Posterior cingulate gyrus (tissue), 11 donors: ENCODE measurements around the gene RCAN2.
A peak's percentile ranks its signal among the peaks of the same experiment; 100 is the strongest.

Source experiments
- DNase-seq, 10 donors: peaks; one replicate each; pipeline versions ENCODE4 v3.0.0 to v3.0.0-alpha.2; 2020 to 2021; ENCODE audit warnings: mixed read lengths in 3 of 10
- intact Hi-C: fragments of 100-400 bp; cut with DNase I; formaldehyde crosslinking; loops from one replicate; pipeline ENCODE4 v1.15.1; 2023

Gene RCAN2

GRCh38 chr6:46270336-46270735, 220.9 kb downstream of the RCAN2 start:
- no peak for DNase-seq
- intact Hi-C loops, result no loop called here

- DNase-seq, result peak in 9 of 10 donors; percentile 36 to 89 (median 59)
- intact Hi-C loops, result no loop called here
Observed at GRCh38 chr6:46269447-46270229, 221.6 kb downstream of the RCAN2 start.

DNA sequence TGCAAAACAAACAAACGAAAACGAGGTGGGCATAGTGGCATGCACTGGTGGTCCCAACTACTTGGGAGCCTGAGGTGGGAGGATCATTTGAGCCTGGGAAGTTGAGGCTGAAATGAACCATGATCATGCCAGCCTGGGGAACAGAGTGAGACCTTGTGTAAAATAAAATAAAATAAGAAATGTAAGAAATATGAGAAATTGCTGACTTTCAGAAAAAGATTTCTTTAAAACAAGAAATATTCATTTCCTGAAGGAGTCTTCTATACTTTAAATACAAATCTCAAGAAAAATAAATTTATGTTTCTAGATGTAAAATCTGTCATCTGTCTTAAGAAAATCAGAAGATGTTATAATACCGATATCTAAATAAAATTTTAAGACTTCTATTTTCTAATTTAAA, 223.7 kb downstream of the RCAN2 start:
- intact Hi-C loops, result no loop called here
- no peak for DNase-seq

GRCh38 chr6:46265373-46265772, 225.9 kb downstream of the RCAN2 start:
- intact Hi-C loops, result no loop called here

DNA sequence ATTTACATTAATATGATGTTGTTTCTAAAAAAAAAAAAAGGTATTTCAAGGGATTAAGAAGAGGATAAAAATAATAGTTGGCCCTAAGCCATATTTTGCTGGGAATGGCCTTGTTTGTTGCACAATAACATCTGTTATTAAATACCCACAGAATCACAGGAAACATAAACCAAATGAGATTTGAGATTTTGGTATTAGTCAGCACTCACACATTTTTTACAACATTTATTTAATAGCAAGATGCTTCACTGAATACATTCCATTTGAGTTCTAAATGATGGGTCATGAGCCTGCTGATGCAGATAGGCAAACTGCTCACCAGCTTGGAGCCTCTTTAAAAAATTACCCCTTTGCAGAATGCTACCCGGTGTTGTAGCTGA, 227.6 kb downstream of the RCAN2 start:
- DNase-seq, result no peak
- intact Hi-C loops, result no loop called here

More at GRCh38 chr6:46265373-46265772, 225.9 kb downstream of the RCAN2 start:
- no peak for DNase-seq

DNA sequence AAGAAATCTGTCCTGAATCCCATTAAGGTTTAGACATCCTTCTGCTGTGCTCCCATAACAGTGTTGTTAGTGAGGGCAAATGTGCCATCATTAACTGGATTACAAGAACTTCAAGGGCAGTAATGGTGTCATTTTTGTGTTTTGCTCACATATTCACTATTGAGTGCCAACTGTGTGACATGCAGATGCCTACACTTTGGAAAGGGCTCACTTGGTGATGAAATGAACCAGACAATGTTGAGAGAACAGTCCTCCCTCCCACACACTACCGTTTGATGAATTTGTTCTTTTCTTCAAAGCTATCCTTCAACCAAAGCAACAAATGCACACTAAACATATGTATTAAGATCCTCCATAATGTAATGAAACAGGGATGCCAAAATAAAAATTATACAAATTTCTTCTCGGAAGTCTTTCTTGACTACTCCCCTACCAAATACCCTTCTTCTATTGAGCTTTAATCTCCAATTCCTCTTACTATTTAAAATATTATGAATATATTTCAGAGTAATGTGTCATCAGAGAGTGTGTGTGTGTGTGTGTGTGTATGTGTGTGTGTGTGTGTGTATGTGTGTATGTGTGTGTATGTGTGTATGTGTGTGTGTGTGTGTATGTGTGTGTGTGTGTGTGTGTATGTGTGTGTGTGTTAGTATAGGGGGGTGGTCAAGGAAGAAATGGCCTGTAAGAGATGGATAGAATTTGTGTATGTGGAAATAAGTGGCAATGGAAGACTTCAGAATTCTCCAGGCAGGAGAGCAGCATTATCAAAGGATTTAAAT, 228.1 kb downstream of the RCAN2 start:
- intact Hi-C loops, result no loop called here

DNA sequence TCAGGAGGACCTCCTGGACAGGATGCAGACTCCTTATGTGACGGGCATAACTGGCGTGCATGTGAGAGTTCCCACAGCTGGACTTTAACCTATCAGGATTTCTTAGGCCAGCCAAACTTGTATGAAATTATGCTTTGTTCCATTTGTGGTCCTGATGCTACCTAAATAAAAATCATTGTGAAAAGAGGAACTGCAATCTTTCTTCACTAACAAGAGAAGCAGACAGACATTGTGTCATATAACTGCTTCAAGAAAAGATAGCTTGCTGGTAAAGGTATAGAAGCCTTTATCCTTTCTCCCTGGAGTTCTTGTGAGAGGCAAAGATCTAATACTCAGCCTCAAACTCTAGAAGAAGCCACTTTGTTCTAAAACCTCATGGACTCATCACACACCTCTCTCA, 233.0 kb downstream of the RCAN2 start:
- intact Hi-C loops, result no loop called here
- DNase-seq, result no peak

More for the DNA sequence above, 228.1 kb downstream of the RCAN2 start:
- no peak for DNase-seq

DNA sequence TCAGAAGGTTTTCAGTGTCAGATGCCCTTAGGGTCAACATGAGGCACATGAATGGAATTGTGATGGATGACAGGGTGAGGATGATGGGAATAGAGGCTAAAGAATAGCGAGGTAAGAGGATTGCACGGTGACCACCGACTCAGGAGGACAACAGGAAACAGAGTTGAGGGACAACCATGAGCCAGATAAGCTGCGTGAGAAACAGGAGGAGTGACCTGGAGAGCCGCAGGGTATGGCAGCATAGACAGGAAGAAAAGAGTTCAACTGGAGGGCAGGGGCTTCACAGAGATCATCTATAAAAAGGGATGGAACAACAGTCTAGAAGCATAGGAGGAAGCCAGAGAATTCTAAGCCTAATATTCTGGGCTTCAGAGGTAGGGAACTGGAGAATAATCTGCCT, 235.7 kb downstream of the RCAN2 start:
- DNase-seq, result no peak
- intact Hi-C loops, result no loop called here

DNA sequence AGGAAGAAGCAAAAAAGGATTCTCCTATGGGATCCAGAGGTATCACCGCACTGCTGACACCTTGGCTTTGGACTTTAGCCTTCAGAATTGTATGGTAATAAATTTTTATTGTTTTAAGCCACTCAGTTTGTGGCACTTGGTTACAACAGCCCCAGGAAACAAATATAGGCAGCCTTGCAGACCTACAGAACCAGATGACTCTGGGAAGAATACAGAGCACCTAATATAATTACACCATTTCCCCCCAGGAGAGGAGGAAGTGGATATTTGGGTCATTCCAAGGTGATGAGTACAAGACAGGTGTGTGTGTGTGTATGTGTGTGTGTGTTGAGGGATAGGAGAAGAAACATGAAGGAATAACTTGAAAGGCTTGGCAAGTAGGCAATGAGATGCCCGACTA, 236.3 kb downstream of the RCAN2 start:
- intact Hi-C loops, result no loop called here
- DNase-seq, result no peak

- intact Hi-C loops, result no loop called here
Observed at GRCh38 chr6:46254331-46254730, 236.9 kb downstream of the RCAN2 start.

GRCh38 chr6:46251583-46252339, 239.5 kb downstream of the RCAN2 start:
- intact Hi-C loops, result no loop called here

More at GRCh38 chr6:46254331-46254730, 236.9 kb downstream of the RCAN2 start:
- DNase-seq, result no peak

DNA sequence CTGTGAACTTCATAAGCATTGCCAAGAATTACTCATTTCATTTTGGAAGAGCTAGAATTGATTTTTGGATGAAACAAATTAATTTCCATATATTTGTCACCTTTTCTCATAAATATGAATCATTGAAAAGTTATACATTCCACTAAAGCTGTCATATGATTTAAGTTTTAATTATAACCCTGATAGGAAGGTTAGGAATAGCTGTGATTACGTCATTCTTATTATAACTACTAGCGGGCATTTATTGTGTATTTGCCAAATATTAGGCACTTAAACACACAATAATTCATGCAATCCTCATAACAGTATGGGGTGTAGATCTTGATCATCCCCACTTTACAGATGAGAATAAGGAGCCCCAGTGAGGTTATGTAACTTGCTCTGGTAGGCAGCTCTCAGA, 243.1 kb downstream of the RCAN2 start:
- DNase-seq, result no peak
- intact Hi-C loops, result no loop called here

More at GRCh38 chr6:46251583-46252339, 239.5 kb downstream of the RCAN2 start:
- DNase-seq, result no peak

GRCh38 chr6:46246727-46247126, 244.5 kb downstream of the RCAN2 start:
- intact Hi-C loops, result no loop called here
- no peak for DNase-seq

DNA sequence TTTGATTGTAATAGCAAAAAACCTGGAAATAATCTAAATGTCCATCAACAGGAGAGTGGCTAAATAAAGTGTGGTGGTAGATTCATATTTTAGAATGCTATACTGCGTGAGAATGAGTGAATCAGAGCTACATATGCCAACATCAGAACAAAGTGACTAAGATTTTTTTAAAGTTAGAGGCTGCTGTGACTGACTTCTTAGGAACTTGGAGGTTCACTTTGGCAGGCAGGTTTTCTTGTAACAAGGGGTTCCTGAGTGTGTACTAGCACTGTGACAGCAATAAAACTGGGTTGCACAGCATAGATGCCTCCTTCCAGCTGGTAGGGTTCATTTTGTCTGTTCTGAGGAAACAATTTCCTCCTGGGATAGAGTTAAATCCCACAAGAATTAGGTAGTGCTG, 245.2 kb downstream of the RCAN2 start:
- no peak for DNase-seq
- intact Hi-C loops, result no loop called here

- intact Hi-C loops, result no loop called here
- no peak for DNase-seq
Observed at GRCh38 chr6:46244670-46245069, 246.6 kb downstream of the RCAN2 start.

- DNase-seq, result no peak
- intact Hi-C loops, result no loop called here
Observed at GRCh38 chr6:46243754-46244153, 247.5 kb downstream of the RCAN2 start.

DNA sequence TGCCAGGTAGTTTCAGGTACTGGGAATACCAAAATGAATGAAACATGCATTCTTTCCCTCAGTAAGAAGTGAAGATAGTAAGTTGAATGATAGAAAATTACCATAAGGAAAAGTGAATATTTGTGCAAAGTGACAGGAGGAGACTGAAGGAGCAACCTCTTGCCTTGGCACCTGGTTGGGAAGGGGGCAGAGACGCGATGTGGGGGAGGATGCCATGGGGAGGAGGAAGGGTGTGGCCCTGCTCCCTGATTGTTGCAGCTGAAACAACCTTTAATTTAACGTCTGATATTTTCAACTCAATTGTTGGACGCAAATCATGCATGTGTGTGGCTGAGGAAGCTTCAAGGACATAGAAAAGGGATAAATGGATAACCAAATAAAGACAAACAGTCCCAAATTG, 248.3 kb downstream of the RCAN2 start:
- intact Hi-C loops, result no loop called here

GRCh38 chr6:46240866-46241565, 250.2 kb downstream of the RCAN2 start:
- no peak for DNase-seq
- intact Hi-C loops, result no loop called here

More for the DNA sequence above, 248.3 kb downstream of the RCAN2 start:
- DNase-seq, result no peak

GRCh38 chr6:46236752-46237151, 254.5 kb downstream of the RCAN2 start:
- DNase-seq, result no peak
- intact Hi-C loops, result no loop called here

DNA sequence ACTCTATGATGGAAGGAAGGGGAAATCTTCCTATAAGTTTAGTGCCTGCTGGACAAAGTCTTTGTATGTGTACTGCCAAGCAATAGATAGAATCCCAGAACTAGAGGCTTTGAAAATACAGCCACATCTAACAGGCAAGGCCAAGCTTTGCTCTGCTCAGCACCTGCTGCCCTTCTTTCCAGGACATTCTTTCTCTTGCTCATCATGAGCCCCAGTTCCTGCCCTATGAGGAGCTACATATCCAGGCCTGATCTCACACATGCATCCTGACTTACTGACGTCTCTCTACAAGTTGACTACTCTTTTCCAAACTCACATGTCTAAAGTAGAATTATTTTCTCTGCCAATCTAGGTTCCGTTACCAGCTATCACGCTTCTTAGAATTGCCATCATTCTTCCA, 256.0 kb downstream of the RCAN2 start:
- intact Hi-C loops, result no loop called here

More for the DNA sequence above, 256.0 kb downstream of the RCAN2 start:
- DNase-seq, result no peak
